OCI-LY7 (cell line): ENCODE measurements around the gene USP17L5. TPM values are rescaled to one million over a fixed set of nuclear protein-coding genes. Genes with fewer than 3 reads are reported as not detected.
"Not testable (repeated sequence)": the region's sequence is repeated elsewhere in the genome, so short reads cannot be mapped to it uniquely, and the experiment has no call there.

ENCODE experiments used
- BruUV-seq: library from RNA; stranded (reverse); fragments of 400-500 nt; replicated peaks from 2 replicates; lab custom pipeline; 2021; lab: Mats Ljungman, UMichigan
- CTCF ChIA-PET: fragments of 300-600 bp; sonication (Branson Sonifier 250); formaldehyde crosslinking; loops from one replicate; lab custom pipeline; 2022; ENCODE audit warnings: antibody characterized with exemption; ENCODE audit not compliant: unreplicated experiment; lab: Charles Lee
- POLR2A ChIA-PET: fragments of 300-600 bp; sonication (Branson Sonifier 250); formaldehyde crosslinking; loops from one replicate; lab custom pipeline; 2022; ENCODE audit warnings: antibody characterized with exemption; lab: Charles Lee
- DNase-seq: peaks from one replicate; pipeline ENCODE4 v3.0.0-alpha.2; 2015; ENCODE audit warnings: low spot score
- H2AFZ ChIP-seq: fragments of 200-600 bp; sonication (generic), shearing (Covaris generic); 2 replicates; pipeline ENCODE4 v1.6.1; 2014; ENCODE audit warnings: mild to moderate bottlenecking, antibody characterized with exemption, low read length, moderate library complexity
- H3K27ac ChIP-seq: fragments of 200-600 bp; sonication (generic); 2 replicates; pipeline ENCODE4 v1.5.1; 2014; ENCODE audit warnings: mixed run types, low read depth, mild to moderate bottlenecking, moderate library complexity, low read length, inconsistent platforms; ENCODE audit not compliant: poor library complexity, severe bottlenecking
- H3K36me3 ChIP-seq: fragments of 200-600 bp; sonication (generic); 2 replicates; pipeline ENCODE4 v1.6.1; 2014; ENCODE audit warnings: mild to moderate bottlenecking, antibody characterized with exemption, low read length, moderate library complexity, mixed read lengths; ENCODE audit not compliant: insufficient read depth
- H3K4me1 ChIP-seq: fragments of 200-600 bp; sonication (generic); 2 replicates; pipeline ENCODE4 v1.5.1; 2014; ENCODE audit warnings: mild to moderate bottlenecking, low read length; ENCODE audit not compliant: insufficient read depth, poor library complexity, severe bottlenecking
- H3K4me2 ChIP-seq: fragments of 200-600 bp; sonication (generic); 2 replicates; pipeline ENCODE4 v1.6.1; 2014; ENCODE audit warnings: mild to moderate bottlenecking, low read length
- H3K4me3 ChIP-seq: fragments of 200-600 bp; sonication (generic); 2 replicates; pipeline ENCODE4 v1.5.1; 2014; ENCODE audit warnings: mild to moderate bottlenecking, low read depth, low read length; ENCODE audit not compliant: poor library complexity, severe bottlenecking
- H3K79me2 ChIP-seq: fragments of 200-600 bp; sonication (generic); 2 replicates; pipeline ENCODE4 v1.6.1; 2016; ENCODE audit warnings: low read depth, mild to moderate bottlenecking, low read length, moderate library complexity, mixed read lengths; ENCODE audit not compliant: insufficient read depth
- H3K9me2 ChIP-seq: fragments of 200-600 bp; sonication (generic); 2 replicates; pipeline ENCODE4 v1.6.1; 2016; ENCODE audit warnings: mild to moderate bottlenecking, low read length, mixed read lengths; ENCODE audit not compliant: insufficient read depth
- H3K9me3 ChIP-seq: fragments of 200-600 bp; sonication (generic); 2 replicates; pipeline ENCODE4 v1.6.1; 2014; ENCODE audit warnings: mild to moderate bottlenecking, mixed run types, low read length, mixed read lengths
- H4K20me1 ChIP-seq: fragments of 200-600 bp; sonication (generic); 2 replicates; pipeline ENCODE4 v1.6.1; 2014; ENCODE audit warnings: mild to moderate bottlenecking, antibody characterized with exemption, low read length, moderate library complexity, mixed read lengths; ENCODE audit not compliant: insufficient read depth
- EZH2phosphoT487 ChIP-seq: fragments of 200-600 bp; sonication (generic); IDR thresholded peaks from 2 replicates; pipeline ENCODE4 v1.6.1; 2018; ENCODE audit warnings: low read depth, borderline replicate concordance, mild to moderate bottlenecking, mixed run types, antibody characterized with exemption, low read length, moderate library complexity, mixed read lengths
- intact Hi-C: fragments of 100-400 bp; cut with micrococcal nuclease; formaldehyde crosslinking; loops from one replicate; pipeline ENCODE4 v1.10.0; 2022; ENCODE audit not compliant: unreplicated experiment
- total RNA-seq, 2 experiments: library from RNA; depleted of rRNA in 1 of 2; stranded (reverse); fragments of >200 nt in 1 of 2; shearing (Covaris generic) in 1 of 2; gene quantifications; 2 replicates each; pipeline ENCODE4 v1.2.3, GENCODE V29; 2014 to 2022
- TF ChIP-seq, protein P1 (sequence below): fragments of 200-600 bp; sonication (generic); conservative IDR thresholded peaks from 2 replicates; pipeline ENCODE4 v1.5.1; 2014; ENCODE audit warnings: mild to moderate bottlenecking, antibody characterized with exemption, low read length, moderate library complexity, mixed read lengths

Gene USP17L5
- total RNA-seq, 2 experiments from 2014 or later = not detected

DNA sequence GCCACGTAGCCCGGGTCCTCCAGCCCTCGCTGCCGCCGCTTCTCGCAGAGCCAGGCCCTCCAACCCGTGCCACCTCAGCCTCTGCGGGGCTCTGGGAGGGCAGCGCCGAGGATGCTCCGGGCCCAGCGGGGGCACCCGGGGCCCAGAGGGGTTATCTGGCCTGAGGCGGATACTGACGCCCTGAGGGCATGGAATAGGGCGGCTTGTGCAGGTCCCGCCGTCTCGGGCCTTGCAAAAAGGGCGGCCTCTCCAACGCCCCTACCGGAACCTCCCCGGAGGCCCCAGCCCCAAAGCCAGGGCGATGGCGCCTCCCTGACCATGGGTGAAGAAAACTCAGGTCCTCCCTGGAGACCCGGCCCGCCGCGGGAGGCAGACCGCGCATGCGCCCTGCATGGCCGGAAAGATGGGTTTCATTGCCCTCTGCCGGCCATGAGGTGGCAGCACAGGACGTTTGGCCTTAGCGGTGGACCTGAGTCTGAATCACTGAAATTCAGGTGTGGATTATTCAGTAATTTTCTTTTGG lies 41.9 kb downstream of the USP17L5 start:
- H3K79me2 ChIP-seq, H3K9me3 ChIP-seq, DNase-seq, H3K4me1 ChIP-seq, H3K36me3 ChIP-seq, intact Hi-C loops, CTCF ChIA-PET, H4K20me1 ChIP-seq, H2AFZ ChIP-seq, H3K9me2 ChIP-seq, BruUV-seq, H3K4me2 ChIP-seq, POLR2A ChIA-PET, H3K4me3 ChIP-seq, H3K27ac ChIP-seq: not testable (repeated sequence)
- TF ChIP-seq, protein P1, sequence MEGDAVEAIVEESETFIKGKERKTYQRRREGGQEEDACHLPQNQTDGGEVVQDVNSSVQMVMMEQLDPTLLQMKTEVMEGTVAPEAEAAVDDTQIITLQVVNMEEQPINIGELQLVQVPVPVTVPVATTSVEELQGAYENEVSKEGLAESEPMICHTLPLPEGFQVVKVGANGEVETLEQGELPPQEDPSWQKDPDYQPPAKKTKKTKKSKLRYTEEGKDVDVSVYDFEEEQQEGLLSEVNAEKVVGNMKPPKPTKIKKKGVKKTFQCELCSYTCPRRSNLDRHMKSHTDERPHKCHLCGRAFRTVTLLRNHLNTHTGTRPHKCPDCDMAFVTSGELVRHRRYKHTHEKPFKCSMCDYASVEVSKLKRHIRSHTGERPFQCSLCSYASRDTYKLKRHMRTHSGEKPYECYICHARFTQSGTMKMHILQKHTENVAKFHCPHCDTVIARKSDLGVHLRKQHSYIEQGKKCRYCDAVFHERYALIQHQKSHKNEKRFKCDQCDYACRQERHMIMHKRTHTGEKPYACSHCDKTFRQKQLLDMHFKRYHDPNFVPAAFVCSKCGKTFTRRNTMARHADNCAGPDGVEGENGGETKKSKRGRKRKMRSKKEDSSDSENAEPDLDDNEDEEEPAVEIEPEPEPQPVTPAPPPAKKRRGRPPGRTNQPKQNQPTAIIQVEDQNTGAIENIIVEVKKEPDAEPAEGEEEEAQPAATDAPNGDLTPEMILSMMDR = 0 out of 2 replicates have a peak, but pooled peaks have one; percentile 17

- no peaks in the 10 kb centered on the region for H3K9me2 ChIP-seq
- no peak overlapping the region for H2AFZ ChIP-seq
- ChIA-PET POLR2A (no interaction called here), CTCF (no interaction called here)
- no peak overlapping the region for H3K4me3 ChIP-seq
- no peaks in the 10 kb centered on the region for H3K9me3 ChIP-seq
- H3K27ac ChIP-seq = no peak overlapping the region
- TF ChIP-seq, protein P1 = no peak
- no peak for TF ChIP-seq EZH2phosphoT487
- H3K36me3 ChIP-seq = no peaks in the 10 kb centered on the region
- no peak overlapping the region for H3K4me2 ChIP-seq
- no peaks in the 10 kb centered on the region for H4K20me1 ChIP-seq
- no peak for DNase-seq
- no peaks in the 10 kb centered on the region for H3K4me1 ChIP-seq
- intact Hi-C loops = no loop called here
- no TSS peak for BruUV-seq
- no peaks in the 10 kb centered on the region for H3K79me2 ChIP-seq
Observed at GRCh38 chr4:9384126-9384525, 44.9 kb downstream of the USP17L5 start.

DNA sequence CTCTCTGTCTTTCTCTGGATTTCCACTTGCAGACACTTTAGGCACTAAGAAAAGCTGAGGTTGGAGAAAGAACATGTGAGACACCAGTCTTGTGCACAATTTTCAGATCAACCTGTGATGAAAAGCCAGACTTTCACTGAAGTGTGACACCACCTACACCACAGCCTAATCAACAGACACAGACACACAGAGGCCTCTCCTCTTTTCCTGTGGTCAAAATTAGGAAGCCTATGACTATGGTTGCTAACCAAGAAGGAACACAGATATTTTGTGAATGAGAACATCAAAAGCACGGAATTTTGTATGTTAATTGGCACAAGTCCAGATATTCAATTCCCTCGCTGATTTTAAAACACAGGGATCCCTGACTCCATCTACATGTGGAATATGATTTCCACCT lies 49.8 kb downstream of the USP17L5 start:
- DNase-seq, H3K4me2 ChIP-seq, H3K9me3 ChIP-seq, H3K36me3 ChIP-seq, H4K20me1 ChIP-seq, H3K27ac ChIP-seq, H2AFZ ChIP-seq, H3K79me2 ChIP-seq, intact Hi-C loops, H3K4me1 ChIP-seq, CTCF ChIA-PET, H3K9me2 ChIP-seq, BruUV-seq, H3K4me3 ChIP-seq, POLR2A ChIA-PET: not testable (repeated sequence)

Other genes starting within 250 kb of the USP17L5 start
- gene FAM90A26, start 169.0 kb upstream of the USP17L5 start, total RNA-seq (2014; rRNA removed; shearing (Covaris generic)) = not detected in 2 replicates
- gene FAM90A26, start 169.0 kb upstream of the USP17L5 start, total RNA-seq (2022) = not detected in 2 replicates
- gene USP17L10, start 128.7 kb upstream of the USP17L5 start, total RNA-seq (2014; rRNA removed; shearing (Covaris generic)) = not detected in 2 replicates
- gene USP17L10, start 128.7 kb upstream of the USP17L5 start, total RNA-seq (2022) = not detected in 2 replicates
- gene USP17L11, start 124.0 kb upstream of the USP17L5 start, total RNA-seq (2014; rRNA removed; shearing (Covaris generic)) = not detected in 2 replicates
- not detected in 2 replicates for gene USP17L11, start 124.0 kb upstream of the USP17L5 start, total RNA-seq (2022)
- gene USP17L12, start 119.3 kb upstream of the USP17L5 start, total RNA-seq (2014; rRNA removed; shearing (Covaris generic)) = not detected in 2 replicates
- not detected in 2 replicates for gene USP17L12, start 119.3 kb upstream of the USP17L5 start, total RNA-seq (2022)
- not detected in 2 replicates for gene USP17L13, start 114.5 kb upstream of the USP17L5 start, total RNA-seq (2014; rRNA removed; shearing (Covaris generic))
- gene USP17L13, start 114.5 kb upstream of the USP17L5 start, total RNA-seq (2022) = not detected in 2 replicates
- not detected in 2 replicates for gene USP17L15, start 105.0 kb upstream of the USP17L5 start, total RNA-seq (2014; rRNA removed; shearing (Covaris generic))
- gene USP17L15, start 105.0 kb upstream of the USP17L5 start, total RNA-seq (2022) = not detected in 2 replicates
- gene USP17L17, start 95.5 kb upstream of the USP17L5 start, total RNA-seq (2014; rRNA removed; shearing (Covaris generic)) = not detected in 2 replicates
- gene USP17L17, start 95.5 kb upstream of the USP17L5 start, total RNA-seq (2022) = not detected in 2 replicates
- not detected in 2 replicates for gene USP17L18, start 90.8 kb upstream of the USP17L5 start, total RNA-seq (2014; rRNA removed; shearing (Covaris generic))
- gene USP17L18, start 90.8 kb upstream of the USP17L5 start, total RNA-seq (2022) = not detected in 2 replicates
- gene USP17L19, start 86.0 kb upstream of the USP17L5 start, total RNA-seq (2014; rRNA removed; shearing (Covaris generic)) = not detected in 2 replicates
- not detected in 2 replicates for gene USP17L19, start 86.0 kb upstream of the USP17L5 start, total RNA-seq (2022)
- not detected in 2 replicates for gene USP17L20, start 81.3 kb upstream of the USP17L5 start, total RNA-seq (2014; rRNA removed; shearing (Covaris generic))
- not detected in 2 replicates for gene USP17L20, start 81.3 kb upstream of the USP17L5 start, total RNA-seq (2022)
- not detected in 2 replicates for gene USP17L21, start 76.5 kb upstream of the USP17L5 start, total RNA-seq (2014; rRNA removed; shearing (Covaris generic))
- gene USP17L21, start 76.5 kb upstream of the USP17L5 start, total RNA-seq (2022) = not detected in 2 replicates
- gene USP17L22, start 71.8 kb upstream of the USP17L5 start, total RNA-seq (2014; rRNA removed; shearing (Covaris generic)) = not detected in 2 replicates
- gene USP17L22, start 71.8 kb upstream of the USP17L5 start, total RNA-seq (2022) = not detected in 2 replicates
- not detected in 2 replicates for gene USP17L24, start 14.2 kb upstream of the USP17L5 start, total RNA-seq (2014; rRNA removed; shearing (Covaris generic))
- not detected in 2 replicates for gene USP17L24, start 14.2 kb upstream of the USP17L5 start, total RNA-seq (2022)
- not detected in 2 replicates for gene USP17L25, start 9.5 kb upstream of the USP17L5 start, total RNA-seq (2014; rRNA removed; shearing (Covaris generic))
- gene USP17L25, start 9.5 kb upstream of the USP17L5 start, total RNA-seq (2022) = not detected in 2 replicates
- gene USP17L26, start 4.7 kb upstream of the USP17L5 start, total RNA-seq (2014; rRNA removed; shearing (Covaris generic)) = not detected in 2 replicates
- gene USP17L26, start 4.7 kb upstream of the USP17L5 start, total RNA-seq (2022) = not detected in 2 replicates
- gene USP17L27, start 4.7 kb downstream of the USP17L5 start, total RNA-seq (2014; rRNA removed; shearing (Covaris generic)) = not detected in 2 replicates
- not detected in 2 replicates for gene USP17L27, start 4.7 kb downstream of the USP17L5 start, total RNA-seq (2022)
- not detected in 2 replicates for gene USP17L28, start 9.5 kb downstream of the USP17L5 start, total RNA-seq (2014; rRNA removed; shearing (Covaris generic))
- not detected in 2 replicates for gene USP17L28, start 9.5 kb downstream of the USP17L5 start, total RNA-seq (2022)
- gene USP17L29, start 14.2 kb downstream of the USP17L5 start, total RNA-seq (2014; rRNA removed; shearing (Covaris generic)) = not detected in 2 replicates
- not detected in 2 replicates for gene USP17L29, start 14.2 kb downstream of the USP17L5 start, total RNA-seq (2022)
- not detected in 2 replicates for gene USP17L30, start 23.7 kb downstream of the USP17L5 start, total RNA-seq (2014; rRNA removed; shearing (Covaris generic))
- gene USP17L30, start 23.7 kb downstream of the USP17L5 start, total RNA-seq (2022) = not detected in 2 replicates
- gene DEFB131A, start 105.0 kb downstream of the USP17L5 start, total RNA-seq (2014; rRNA removed; shearing (Covaris generic)) = not detected in 2 replicates
- not detected in 2 replicates for gene DEFB131A, start 105.0 kb downstream of the USP17L5 start, total RNA-seq (2022)